Neural crest cell (in vitro differentiated cells): Measurements from ENCODE around the gene DOC2B. TPM values are rescaled to one million over a fixed set of nuclear protein-coding genes. Genes with fewer than 3 reads are reported as not detected.
"Not testable (repeated sequence)": the region's sequence is repeated elsewhere in the genome, so short reads cannot be mapped to it uniquely, and the experiment has no call there.

Experiments used
- DNase-seq: peaks from one replicate; pipeline ENCODE4 v3.0.0; 2021; ENCODE audit warnings: low read depth, mixed read lengths, low spot score
- H3K27ac Mint-ChIP-seq: one replicate; pipeline ENCODE4 v1.8.0; 2021; ENCODE audit warnings: mild to moderate bottlenecking, mixed read lengths; ENCODE audit not compliant: unreplicated experiment
- H3K27me3 Mint-ChIP-seq: 2 replicates; pipeline ENCODE4 v1.8.0; 2021; ENCODE audit warnings: low read depth, mild to moderate bottlenecking, mixed read lengths
- H3K36me3 Mint-ChIP-seq: 2 replicates; pipeline ENCODE4 v1.8.0; 2021; ENCODE audit warnings: low read depth, mild to moderate bottlenecking, mixed read lengths
- H3K4me1 Mint-ChIP-seq: 2 replicates; pipeline ENCODE4 v1.8.0; 2021; ENCODE audit warnings: mixed read lengths
- H3K4me3 Mint-ChIP-seq: one replicate; pipeline ENCODE4 v1.8.0; 2021; ENCODE audit warnings: mild to moderate bottlenecking, mixed read lengths
- H3K9me3 Mint-ChIP-seq: 2 replicates; pipeline ENCODE4 v1.8.0; 2021; ENCODE audit warnings: mixed read lengths
- total RNA-seq: library from RNA; stranded (reverse); gene quantifications from 2 replicates; pipeline ENCODE4 v1.2.1, GENCODE V29; 2021
- TF ChIP-seq, protein P1 (sequence below): fragments of 200-600 bp; sonication (generic); conservative IDR thresholded peaks from 2 replicates; pipeline ENCODE4 v1.5.0; 2021; ENCODE audit warnings: antibody characterized with exemption, mild to moderate bottlenecking

Gene DOC2B
- total RNA-seq, 1 donor from 2014 or later, result 0.91 TPM

- no peaks in the 10 kb centered on the region for H3K9me3 Mint-ChIP-seq
- no peak overlapping the region for H3K27ac Mint-ChIP-seq
- H3K4me3 Mint-ChIP-seq, result no peak overlapping the region
- no peak for DNase-seq
- H3K36me3 Mint-ChIP-seq, result no peaks in the 10 kb centered on the region
- no peaks in the 10 kb centered on the region for H3K4me1 Mint-ChIP-seq
- peaks cover 7% of the 10 kb centered on the region for H3K27me3 Mint-ChIP-seq
- TF ChIP-seq, protein P1, sequence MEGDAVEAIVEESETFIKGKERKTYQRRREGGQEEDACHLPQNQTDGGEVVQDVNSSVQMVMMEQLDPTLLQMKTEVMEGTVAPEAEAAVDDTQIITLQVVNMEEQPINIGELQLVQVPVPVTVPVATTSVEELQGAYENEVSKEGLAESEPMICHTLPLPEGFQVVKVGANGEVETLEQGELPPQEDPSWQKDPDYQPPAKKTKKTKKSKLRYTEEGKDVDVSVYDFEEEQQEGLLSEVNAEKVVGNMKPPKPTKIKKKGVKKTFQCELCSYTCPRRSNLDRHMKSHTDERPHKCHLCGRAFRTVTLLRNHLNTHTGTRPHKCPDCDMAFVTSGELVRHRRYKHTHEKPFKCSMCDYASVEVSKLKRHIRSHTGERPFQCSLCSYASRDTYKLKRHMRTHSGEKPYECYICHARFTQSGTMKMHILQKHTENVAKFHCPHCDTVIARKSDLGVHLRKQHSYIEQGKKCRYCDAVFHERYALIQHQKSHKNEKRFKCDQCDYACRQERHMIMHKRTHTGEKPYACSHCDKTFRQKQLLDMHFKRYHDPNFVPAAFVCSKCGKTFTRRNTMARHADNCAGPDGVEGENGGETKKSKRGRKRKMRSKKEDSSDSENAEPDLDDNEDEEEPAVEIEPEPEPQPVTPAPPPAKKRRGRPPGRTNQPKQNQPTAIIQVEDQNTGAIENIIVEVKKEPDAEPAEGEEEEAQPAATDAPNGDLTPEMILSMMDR, result no peak
Measured at GRCh38 chr17:172401-172800, 9.0 kb downstream of the DOC2B start.

DNA sequence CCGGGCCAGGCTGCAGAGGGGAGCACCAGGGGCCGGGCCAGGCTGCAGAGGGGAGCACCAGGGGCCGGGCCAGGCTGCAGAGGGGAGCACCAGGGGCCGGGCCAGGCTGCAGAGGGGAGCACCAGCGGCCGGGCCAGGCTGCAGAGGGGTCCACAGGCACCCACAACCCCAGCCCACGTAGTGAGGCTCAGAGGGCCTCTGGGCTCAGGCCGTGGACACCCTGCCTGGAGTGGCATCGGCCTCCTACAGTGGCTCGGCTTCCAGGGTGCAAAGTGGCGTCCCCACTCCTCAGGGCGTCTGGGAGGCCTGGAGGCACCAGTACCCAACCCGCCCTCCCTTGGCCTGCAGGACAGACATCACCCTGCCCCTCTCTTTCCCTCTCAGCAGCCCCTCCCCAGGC lies 9.6 kb downstream of the DOC2B start:
- Mint-ChIP-seq H3K27ac (no peak overlapping the region), H3K9me3 (no peaks in the 10 kb centered on the region), H3K4me3 (no peak overlapping the region), H3K4me1 (no peaks in the 10 kb centered on the region), H3K27me3 (peaks cover 2% of the 10 kb centered on the region), H3K36me3 (no peaks in the 10 kb centered on the region)
- TF ChIP-seq, protein P1, result no peak
- no peak for DNase-seq

- H3K27ac Mint-ChIP-seq, result no peak overlapping the region
- peaks cover 2% of the 10 kb centered on the region for H3K27me3 Mint-ChIP-seq
- DNase-seq, result no peak
- TF ChIP-seq, protein P1, result no peak
- no peaks in the 10 kb centered on the region for H3K4me1 Mint-ChIP-seq
- no peak overlapping the region for H3K4me3 Mint-ChIP-seq
- H3K9me3 Mint-ChIP-seq, result no peaks in the 10 kb centered on the region
- H3K36me3 Mint-ChIP-seq, result no peaks in the 10 kb centered on the region
Measured at GRCh38 chr17:170130-170670, 11.2 kb downstream of the DOC2B start.

- not testable (repeated sequence) for H3K4me3 Mint-ChIP-seq, DNase-seq, H3K27ac Mint-ChIP-seq, H3K9me3 Mint-ChIP-seq, H3K36me3 Mint-ChIP-seq, H3K4me1 Mint-ChIP-seq, H3K27me3 Mint-ChIP-seq
Measured at GRCh38 chr17:168614-169013, 12.8 kb downstream of the DOC2B start.

DNA sequence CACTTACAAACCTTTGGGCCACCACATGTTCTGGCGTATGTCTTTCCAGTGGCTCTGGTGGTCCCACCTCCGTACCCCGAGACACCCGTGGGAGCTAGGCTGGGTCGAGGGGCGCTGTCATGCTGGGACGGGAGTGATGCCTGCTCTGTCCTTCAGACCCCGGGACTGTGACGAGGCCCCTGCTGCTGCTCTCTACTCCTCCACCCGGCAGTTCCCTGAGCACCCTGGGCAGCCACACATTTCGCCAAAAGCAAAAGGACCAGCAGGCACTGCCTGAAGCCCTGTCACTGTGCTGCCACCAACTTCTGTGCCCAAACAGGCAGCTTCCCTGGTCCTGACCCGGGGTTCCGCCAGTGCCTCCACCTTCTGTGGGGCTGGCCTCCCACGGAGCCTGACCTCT lies 15.5 kb downstream of the DOC2B start:
- Mint-ChIP-seq H3K9me3 (no peaks in the 10 kb centered on the region), H3K27ac (peak overlapping the region; percentile 71), H3K4me3 (no peak overlapping the region), H3K27me3 (no peaks in the 10 kb centered on the region), H3K36me3 (no peaks in the 10 kb centered on the region), H3K4me1 (peaks cover 5% of the 10 kb centered on the region)
- TF ChIP-seq, protein P1, result no peak
- DNase-seq, result no peak

- peak; percentile 51 for DNase-seq
- no peaks in the 10 kb centered on the region for H3K9me3 Mint-ChIP-seq
- peak overlapping the region; percentile 90 for H3K27ac Mint-ChIP-seq
Measured at GRCh38 chr17:164303-165235, 16.9 kb downstream of the DOC2B start.

More at GRCh38 chr17:164303-165235, 16.9 kb downstream of the DOC2B start:
- H3K4me3 Mint-ChIP-seq, result no peak overlapping the region
- H3K36me3 Mint-ChIP-seq, result no peaks in the 10 kb centered on the region
- H3K27me3 Mint-ChIP-seq, result no peaks in the 10 kb centered on the region
- TF ChIP-seq, protein P1, result peak; percentile 61
- peaks cover 5% of the 10 kb centered on the region for H3K4me1 Mint-ChIP-seq
